GM21390 (cell line): ENCODE results near the gene STK17A.
A peak's percentile ranks its signal among the peaks of the same experiment; 100 is the strongest.

ENCODE experiments used
- ATAC-seq: cut with Tn5 transposase; IDR thresholded peaks from one replicate; pipeline ENCODE4 v1.9.1; 2021; ENCODE audit not compliant: unreplicated experiment

Gene STK17A

GRCh38 chr7:43631559-43631958, 48.7 kb downstream of the STK17A start:
- no peak for ATAC-seq

- ATAC-seq: no peak
These were observed 49.8 kb downstream of the STK17A start for GRCh38 chr7:43632746-43633145.

- ATAC-seq: no peak
These were observed 51.5 kb downstream of the STK17A start for GRCh38 chr7:43634384-43634783.

GRCh38 chr7:43636093-43636492, 53.2 kb downstream of the STK17A start:
- no peak for ATAC-seq

GRCh38 chr7:43637114-43637806, 54.4 kb downstream of the STK17A start:
- ATAC-seq: no peak

GRCh38 chr7:43639858-43640491, 57.1 kb downstream of the STK17A start:
- ATAC-seq: no peak

- ATAC-seq: no peak
These were observed 57.8 kb downstream of the STK17A start for GRCh38 chr7:43640679-43641078.

GRCh38 chr7:43642897-43643630, 60.2 kb downstream of the STK17A start:
- ATAC-seq: no peak

GRCh38 chr7:43643846-43644245, 60.9 kb downstream of the STK17A start:
- no peak for ATAC-seq

GRCh38 chr7:43645699-43646226, 62.9 kb downstream of the STK17A start:
- no peak for ATAC-seq

GRCh38 chr7:43646603-43647338, 63.9 kb downstream of the STK17A start:
- no peak for ATAC-seq

GRCh38 chr7:43647339-43647672, 64.4 kb downstream of the STK17A start:
- no peak for ATAC-seq

GRCh38 chr7:43647673-43648472, 65.0 kb downstream of the STK17A start:
- ATAC-seq: peak; percentile 19

GRCh38 chr7:43648473-43649406, 65.8 kb downstream of the STK17A start:
- peak; percentile 51 for ATAC-seq

- peak; percentile 66 for ATAC-seq
These were observed 66.9 kb downstream of the STK17A start for GRCh38 chr7:43649755-43650274.

GRCh38 chr7:43650457-43651052, 67.6 kb downstream of the STK17A start:
- no peak for ATAC-seq

- ATAC-seq: no peak
These were observed 69.5 kb downstream of the STK17A start for GRCh38 chr7:43652364-43652763.

- ATAC-seq: no peak
These were observed 70.6 kb downstream of the STK17A start for GRCh38 chr7:43653466-43653865.
